ENCODE data around the gene HARBI1. TPM values are rescaled to one million over a fixed set of nuclear protein-coding genes. Genes with fewer than 3 reads are reported as not detected.

HARBI1 gene
- total and polyA plus RNA-seq, 2 donors: 2.0 to 3.3 TPM

DNA sequence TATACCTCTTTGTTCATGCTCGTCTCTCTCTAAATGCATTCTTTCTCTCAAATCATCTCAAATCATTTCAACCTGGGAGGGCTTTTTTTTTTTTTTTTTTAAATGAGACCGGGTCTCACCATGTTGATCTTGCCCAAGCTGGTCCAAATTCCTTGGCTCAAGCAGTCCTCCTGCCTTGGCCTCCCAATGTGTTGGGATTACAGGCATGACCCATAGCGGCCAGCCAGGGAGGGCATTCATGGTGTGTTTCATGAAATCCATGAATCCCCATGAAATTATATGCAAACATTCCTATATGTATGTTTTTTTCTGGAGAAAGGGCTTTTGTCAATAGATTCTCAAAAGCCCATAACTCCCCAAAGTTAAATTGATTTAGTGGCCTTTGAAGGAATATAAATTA, 26.5 kb upstream of the HARBI1 start:
- Histone ChIP-seq H3K4me3 (ENCODE audit: low read depth, low read length) (no peak overlapping the region), H3K36me3 (ENCODE audit: insufficient read depth) (no peaks in the 10 kb centered on the region), H3K4me1 (ENCODE audit: insufficient read depth) (no peaks in the 10 kb centered on the region), H3K27ac (ENCODE audit: low read depth) (no peak overlapping the region)
- DNase-seq (ENCODE audit: extremely low spot score): no peak
- 83% methylated on average over 3 of the region's 3 CpGs for WGBS

DNA sequence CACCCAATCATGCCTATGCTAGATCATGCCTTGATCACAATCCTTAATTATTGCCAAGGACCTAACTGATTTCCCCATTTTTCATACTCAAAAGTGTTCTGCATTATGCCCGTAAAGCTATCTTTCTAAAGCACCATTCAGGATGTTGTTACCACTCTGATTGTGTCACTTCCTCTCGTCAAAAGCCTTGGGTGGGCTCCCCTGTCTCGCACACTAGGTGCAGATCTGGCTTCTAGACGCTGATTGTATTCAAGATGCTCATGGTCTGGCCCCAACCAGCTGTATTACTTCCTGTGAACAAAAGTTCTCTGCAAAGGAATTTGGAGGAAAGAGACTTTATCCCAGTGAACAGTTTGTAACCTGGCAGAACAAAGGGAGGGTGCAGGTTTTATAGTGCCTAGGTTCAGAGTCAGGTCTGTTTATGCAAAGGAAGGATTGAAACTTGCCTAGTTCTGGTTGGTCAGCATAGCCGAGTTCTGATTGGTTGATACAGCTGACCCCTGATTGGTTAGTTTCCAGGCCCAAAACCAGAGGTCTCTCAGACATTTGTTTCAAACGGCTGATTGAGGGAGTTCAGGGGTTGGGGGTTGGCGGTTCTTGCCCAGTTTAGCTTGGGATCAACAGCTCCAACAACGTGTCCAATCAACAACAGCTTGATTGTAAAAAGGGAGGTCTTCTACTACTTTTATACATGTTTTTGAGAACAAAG, 25.8 kb upstream of the HARBI1 start:
- 92% methylated on average over 8 of the region's 8 CpGs for WGBS
- H3K36me3 ChIP-seq (ENCODE audit: insufficient read depth): no peaks in the 10 kb centered on the region
- H3K4me1 ChIP-seq (ENCODE audit: insufficient read depth): no peaks in the 10 kb centered on the region
- no peak overlapping the region for H3K4me3 ChIP-seq (ENCODE audit: low read depth, low read length)
- no peak for DNase-seq (ENCODE audit: extremely low spot score)
- no peak overlapping the region for H3K27ac ChIP-seq (ENCODE audit: low read depth)

DNA sequence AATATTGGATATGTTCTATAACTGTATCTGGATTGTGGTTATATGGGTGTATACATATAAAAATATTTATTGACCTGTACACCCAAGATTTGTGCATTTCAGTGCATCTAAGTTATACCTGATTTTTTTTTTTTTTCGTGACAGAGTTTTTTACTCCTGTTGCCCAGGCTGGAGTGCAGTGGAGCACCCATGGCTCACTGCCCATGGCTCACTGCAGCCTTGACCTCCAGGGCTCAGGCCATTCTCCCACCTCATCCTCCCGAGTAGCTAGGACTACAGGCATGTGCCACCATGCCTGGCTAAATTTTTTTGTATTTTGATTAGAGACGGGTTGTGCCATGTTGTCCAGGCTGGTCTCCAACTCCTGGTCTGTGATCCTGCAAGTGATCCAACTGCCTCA, 24.6 kb upstream of the HARBI1 start:
- Histone ChIP-seq H3K4me3 (ENCODE audit: low read depth, low read length) (no peak overlapping the region), H3K36me3 (ENCODE audit: insufficient read depth) (no peaks in the 10 kb centered on the region), H3K4me1 (ENCODE audit: insufficient read depth) (no peaks in the 10 kb centered on the region), H3K27ac (ENCODE audit: low read depth) (no peak overlapping the region)
- no peak for DNase-seq (ENCODE audit: extremely low spot score)
- WGBS: 93% methylated on average over 3 of the region's 3 CpGs

DNA sequence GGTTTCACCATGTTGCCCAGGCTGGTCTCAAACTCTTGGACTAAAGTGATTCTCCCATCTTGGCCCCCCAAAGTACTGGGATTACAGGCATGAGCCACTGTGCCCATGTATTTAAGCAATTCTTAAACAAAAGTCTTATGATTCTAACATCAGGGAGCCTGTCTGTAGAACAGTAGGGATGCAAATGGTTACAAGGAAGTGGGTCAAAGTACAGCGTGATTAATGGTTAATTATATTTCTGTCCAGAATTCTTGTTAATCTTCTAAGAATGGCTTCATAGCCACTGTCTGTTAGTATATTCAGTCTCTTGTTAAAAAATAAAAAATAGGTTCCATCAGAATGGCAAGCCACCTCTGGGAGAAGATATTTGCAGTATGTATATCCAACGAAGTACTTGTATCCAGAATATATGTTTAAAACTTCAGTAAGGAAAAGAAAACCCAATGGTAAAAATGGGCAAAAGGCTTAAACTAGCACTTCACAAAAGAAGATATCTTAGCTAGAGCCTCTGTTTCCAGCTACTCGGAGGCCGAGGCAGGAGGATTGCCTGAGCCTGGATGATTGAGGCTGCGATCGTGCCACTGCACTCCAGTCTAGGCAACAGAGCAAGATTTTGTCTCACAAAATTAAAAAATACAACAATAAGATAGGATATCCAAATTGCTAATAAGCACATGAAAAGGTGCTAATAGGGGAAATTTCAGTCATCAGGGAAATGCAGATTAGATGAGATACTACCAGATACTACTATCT, 23.2 kb upstream of the HARBI1 start:
- H3K36me3 ChIP-seq (ENCODE audit: insufficient read depth): no peaks in the 10 kb centered on the region
- no peaks in the 10 kb centered on the region for H3K4me1 ChIP-seq (ENCODE audit: insufficient read depth)
- H3K4me3 ChIP-seq (ENCODE audit: low read depth, low read length): no peak overlapping the region
- H3K27ac ChIP-seq (ENCODE audit: low read depth): no peak overlapping the region
- DNase-seq (ENCODE audit: extremely low spot score): no peak
- 97% methylated on average over 6 of the region's 6 CpGs for WGBS

DNA sequence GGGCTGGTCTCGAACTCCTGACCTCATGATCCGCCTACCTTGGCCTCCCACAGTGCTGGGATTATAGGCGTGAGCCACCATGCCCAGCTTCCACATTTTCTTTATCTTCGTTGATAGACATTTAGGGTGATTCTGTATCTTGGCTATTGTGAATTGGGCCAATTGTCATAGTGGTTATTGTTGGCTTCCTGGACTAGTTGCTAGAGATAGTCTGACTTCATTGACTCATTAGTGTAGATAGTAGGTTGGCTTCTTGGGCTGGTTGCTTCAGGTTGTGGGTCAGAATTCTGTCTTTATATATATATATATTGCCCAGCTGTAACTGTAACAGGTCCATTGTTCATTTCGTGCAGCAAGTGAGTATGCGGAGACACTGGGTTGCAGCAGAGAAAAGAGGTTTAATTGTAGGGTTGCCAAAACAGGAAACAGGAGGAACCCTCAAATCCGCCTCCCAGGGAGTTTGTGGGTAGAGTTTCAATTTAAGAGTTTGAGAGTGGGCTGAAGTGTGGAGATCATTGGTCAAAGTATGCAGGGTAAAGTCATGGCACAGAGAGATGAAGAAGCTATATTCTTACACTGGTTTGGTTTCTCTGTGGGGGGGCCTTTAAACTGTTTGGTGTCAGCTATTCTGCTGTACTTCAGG, 22.3 kb upstream of the HARBI1 start:
- no peak for DNase-seq (ENCODE audit: extremely low spot score)
- no peaks in the 10 kb centered on the region for H3K4me1 ChIP-seq (ENCODE audit: insufficient read depth)
- WGBS: 97% methylated on average over 7 of the region's 7 CpGs
- no peak overlapping the region for H3K4me3 ChIP-seq (ENCODE audit: low read depth, low read length)
- H3K27ac ChIP-seq (ENCODE audit: low read depth): no peak overlapping the region
- H3K36me3 ChIP-seq (ENCODE audit: insufficient read depth): no peaks in the 10 kb centered on the region

DNA sequence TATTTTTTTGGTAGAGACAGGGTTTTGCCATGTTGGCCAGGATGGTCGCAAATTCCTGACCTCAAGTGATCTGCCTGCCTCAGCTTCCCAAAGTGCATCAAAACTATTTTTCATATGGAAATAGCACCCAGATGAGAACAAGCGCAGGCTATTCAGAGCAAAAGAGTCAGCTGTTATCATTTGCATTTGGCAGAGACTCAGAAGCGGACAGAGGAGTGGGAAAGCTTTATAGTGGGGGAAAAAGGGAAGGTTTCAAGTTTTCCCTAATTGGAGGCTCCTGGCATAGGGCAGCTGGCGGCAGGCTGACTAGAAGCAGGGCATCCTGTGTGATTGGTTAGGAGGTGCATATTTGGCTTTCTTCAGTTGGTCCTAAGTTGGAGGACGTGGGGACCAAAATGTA, 20.5 kb upstream of the HARBI1 start:
- H3K4me1 ChIP-seq (ENCODE audit: insufficient read depth): no peaks in the 10 kb centered on the region
- WGBS: 94% methylated on average over 5 of the region's 5 CpGs
- H3K36me3 ChIP-seq (ENCODE audit: insufficient read depth): peaks cover 2% of the 10 kb centered on the region

DNA sequence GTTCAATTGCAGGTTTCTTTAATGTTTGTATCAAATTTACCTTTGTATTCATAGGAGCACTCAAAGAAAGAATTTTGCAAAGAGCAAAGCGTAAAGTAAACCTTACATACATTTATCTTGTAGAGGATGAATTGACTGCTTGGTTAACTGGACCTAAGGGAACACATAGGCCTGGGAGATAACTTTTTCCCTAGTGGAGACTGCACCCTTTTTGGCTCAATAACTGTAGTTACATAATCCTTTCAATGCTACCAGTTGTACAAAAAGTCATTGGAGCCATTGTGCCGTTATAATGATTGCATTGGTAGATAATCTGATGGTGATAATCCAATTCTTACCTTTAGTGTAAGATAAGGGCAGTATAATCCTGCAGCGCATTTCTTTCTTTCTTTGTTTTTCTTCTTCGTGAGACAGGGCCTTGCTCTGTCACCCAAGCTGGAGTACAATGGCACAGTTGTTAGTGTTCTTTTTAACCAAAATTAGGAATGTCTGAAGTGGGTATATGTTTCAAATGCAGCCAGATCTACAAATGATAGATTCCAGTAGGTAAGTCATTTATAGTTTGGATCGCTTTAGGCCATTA, 18.6 kb upstream of the HARBI1 start:
- no peak for DNase-seq (ENCODE audit: extremely low spot score)
- Histone ChIP-seq H3K27ac (ENCODE audit: low read depth) (no peak overlapping the region), H3K4me3 (ENCODE audit: low read depth, low read length) (no peak overlapping the region), H3K4me1 (ENCODE audit: insufficient read depth) (no peaks in the 10 kb centered on the region), H3K36me3 (ENCODE audit: insufficient read depth) (peaks cover 3% of the 10 kb centered on the region)
- WGBS: 90% methylated on average over 5 of the region's 5 CpGs

More for the DNA sequence above, 20.5 kb upstream of the HARBI1 start:
- H3K4me3 ChIP-seq (ENCODE audit: low read depth, low read length): no peak overlapping the region
- H3K27ac ChIP-seq (ENCODE audit: low read depth): no peak overlapping the region
- no peak for DNase-seq (ENCODE audit: extremely low spot score)

DNA sequence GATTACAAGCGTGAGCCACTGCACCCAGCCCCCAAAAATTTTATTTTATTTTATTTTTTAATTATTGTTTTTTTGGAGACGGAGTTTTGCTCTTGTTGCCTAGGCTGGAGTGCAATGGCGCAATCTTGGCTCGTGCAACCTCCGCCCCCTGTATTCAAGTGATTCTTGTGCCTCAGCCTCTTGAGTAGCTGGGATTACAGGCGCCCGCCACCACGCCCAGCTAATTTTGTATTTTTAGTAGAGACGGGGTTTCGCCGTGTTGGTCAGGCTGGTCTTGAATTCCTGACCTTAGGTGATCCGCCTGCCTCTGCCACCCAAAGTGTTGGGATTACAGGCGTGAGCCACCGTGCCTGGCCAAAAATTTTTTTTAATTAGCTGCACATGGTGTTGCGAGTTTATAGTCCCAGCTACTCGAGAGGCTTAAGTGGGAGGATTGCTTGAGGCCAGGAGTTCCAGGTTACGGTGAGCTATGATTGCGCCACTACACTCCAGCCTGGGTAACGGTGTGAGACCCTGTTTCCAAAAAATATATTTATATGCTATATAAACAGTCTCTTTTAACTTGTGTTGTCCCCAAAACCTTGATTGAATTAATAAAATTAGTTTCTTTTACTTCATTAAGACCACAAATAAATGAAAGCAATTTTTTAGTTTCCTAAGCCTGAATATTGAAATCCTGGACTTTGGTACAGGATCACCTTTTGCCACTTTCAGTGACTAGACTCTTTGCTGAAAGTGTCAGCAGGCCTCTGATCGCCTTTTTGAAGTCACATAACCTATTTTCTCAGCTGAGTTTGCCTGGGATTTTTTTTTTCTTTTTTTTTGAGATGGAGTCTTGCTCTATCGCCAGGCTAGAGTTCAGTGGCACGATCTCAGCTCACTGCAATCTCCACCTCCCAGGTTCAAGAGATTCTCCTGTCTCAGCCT, 16.5 kb upstream of the HARBI1 start:
- H3K4me1 ChIP-seq (ENCODE audit: insufficient read depth): no peaks in the 10 kb centered on the region
- H3K4me3 ChIP-seq (ENCODE audit: low read depth, low read length): no peak overlapping the region
- no peak overlapping the region for H3K27ac ChIP-seq (ENCODE audit: low read depth)
- 92% methylated on average over 22 of the region's 22 CpGs for WGBS
- H3K36me3 ChIP-seq (ENCODE audit: insufficient read depth): peaks cover 3% of the 10 kb centered on the region
- no peak for DNase-seq (ENCODE audit: extremely low spot score)

DNA sequence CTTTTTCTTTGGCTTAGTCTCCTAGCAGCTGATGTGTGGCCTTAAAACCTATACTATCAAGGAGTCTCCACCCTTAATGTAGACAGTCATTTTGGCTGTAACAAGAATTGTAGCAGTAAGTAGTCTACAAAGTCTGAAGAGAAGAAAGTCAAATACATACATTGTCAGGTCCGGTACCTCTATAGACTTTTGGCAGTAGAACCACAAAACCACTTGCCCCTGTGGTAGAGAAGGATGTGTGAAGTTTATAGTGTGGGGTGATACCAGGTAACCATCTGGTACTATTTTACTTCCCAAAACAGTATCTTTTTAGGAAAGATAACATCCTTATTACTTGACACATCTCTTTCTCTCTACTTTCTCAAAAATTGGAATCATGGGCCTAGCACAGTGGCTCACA, 15.5 kb upstream of the HARBI1 start:
- WGBS: 95% methylated on average over 1 of the region's 1 CpG
- H3K4me1 ChIP-seq (ENCODE audit: insufficient read depth): no peaks in the 10 kb centered on the region
- no peak for DNase-seq (ENCODE audit: extremely low spot score)
- no peak overlapping the region for H3K27ac ChIP-seq (ENCODE audit: low read depth)
- H3K4me3 ChIP-seq (ENCODE audit: low read depth, low read length): no peak overlapping the region
- H3K36me3 ChIP-seq (ENCODE audit: insufficient read depth): peaks cover 3% of the 10 kb centered on the region

DNA sequence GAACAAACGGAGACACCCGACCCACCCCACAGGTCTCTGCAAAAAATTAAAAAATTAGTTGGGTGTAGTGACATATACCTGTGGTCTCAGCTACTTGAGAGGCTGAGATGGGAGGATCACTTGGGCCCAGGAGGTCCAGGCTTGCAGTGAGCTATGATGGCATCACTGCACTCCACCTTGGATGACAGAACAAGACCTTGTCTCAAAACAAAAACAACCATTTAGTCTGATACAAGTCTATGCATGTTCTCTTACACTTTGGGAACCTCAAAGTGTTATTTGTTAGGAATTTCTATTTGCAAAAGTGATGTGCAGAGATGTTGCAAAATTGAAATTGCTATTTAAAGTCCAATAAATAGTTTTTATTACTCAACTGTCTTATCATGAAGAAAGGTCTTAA, 14.6 kb upstream of the HARBI1 start:
- Histone ChIP-seq H3K27ac (ENCODE audit: low read depth) (no peak overlapping the region), H3K4me1 (ENCODE audit: insufficient read depth) (no peaks in the 10 kb centered on the region), H3K4me3 (ENCODE audit: low read depth, low read length) (no peak overlapping the region), H3K36me3 (ENCODE audit: insufficient read depth) (peaks cover 3% of the 10 kb centered on the region)
- no peak for DNase-seq (ENCODE audit: extremely low spot score)
- WGBS: 97% methylated on average over 2 of the region's 2 CpGs

DNA sequence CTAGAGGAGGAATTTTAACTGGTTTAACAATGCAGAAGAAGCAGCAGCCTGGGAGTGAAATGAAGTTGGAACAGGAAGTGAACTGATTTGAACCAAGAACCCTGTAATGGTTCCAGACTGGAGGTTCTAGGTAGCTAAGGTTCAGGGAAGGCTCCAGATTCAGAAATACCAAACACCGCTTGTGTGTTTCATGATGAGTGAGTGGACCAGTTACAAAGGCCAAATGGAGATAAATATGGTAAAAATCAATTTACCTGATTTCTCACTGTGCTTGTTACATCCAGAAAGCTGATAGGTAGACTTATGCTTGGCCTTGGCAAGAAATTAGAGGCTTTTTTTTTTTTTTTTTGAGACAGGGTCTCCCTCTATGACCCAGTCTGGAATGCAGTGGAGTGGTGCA, 13.2 kb upstream of the HARBI1 start:
- no peak for DNase-seq (ENCODE audit: extremely low spot score)
- WGBS: 99% methylated on average over 1 of the region's 1 CpG
- no peak overlapping the region for H3K27ac ChIP-seq (ENCODE audit: low read depth)
- H3K4me1 ChIP-seq (ENCODE audit: insufficient read depth): no peaks in the 10 kb centered on the region
- H3K4me3 ChIP-seq (ENCODE audit: low read depth, low read length): no peak overlapping the region
- H3K36me3 ChIP-seq (ENCODE audit: insufficient read depth): peaks cover 3% of the 10 kb centered on the region

DNA sequence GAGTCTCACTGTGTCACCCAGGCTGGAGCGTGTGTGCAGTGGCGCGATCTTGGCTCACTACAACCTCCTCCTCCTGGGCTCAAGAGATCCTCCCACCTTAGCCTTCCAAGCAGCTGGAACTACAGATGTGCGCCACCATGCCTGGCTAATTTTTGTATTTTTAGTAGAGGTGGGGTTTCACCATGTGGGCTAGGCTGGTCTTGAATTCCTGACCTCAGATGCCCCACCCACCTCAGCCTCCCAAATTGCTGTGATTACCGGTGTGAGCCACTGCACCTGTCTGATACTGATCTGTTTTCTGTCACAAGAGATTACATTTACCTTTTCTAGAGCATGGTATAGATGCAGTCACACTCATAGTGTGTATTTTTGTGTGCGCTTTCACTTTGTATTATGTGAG, 11.9 kb upstream of the HARBI1 start:
- Histone ChIP-seq H3K27ac (ENCODE audit: low read depth) (no peak overlapping the region), H3K4me3 (ENCODE audit: low read depth, low read length) (no peak overlapping the region), H3K4me1 (ENCODE audit: insufficient read depth) (no peaks in the 10 kb centered on the region), H3K36me3 (ENCODE audit: insufficient read depth) (peaks cover 3% of the 10 kb centered on the region)
- WGBS: 87% methylated on average over 6 of the region's 6 CpGs
- DNase-seq (ENCODE audit: extremely low spot score): no peak

DNA sequence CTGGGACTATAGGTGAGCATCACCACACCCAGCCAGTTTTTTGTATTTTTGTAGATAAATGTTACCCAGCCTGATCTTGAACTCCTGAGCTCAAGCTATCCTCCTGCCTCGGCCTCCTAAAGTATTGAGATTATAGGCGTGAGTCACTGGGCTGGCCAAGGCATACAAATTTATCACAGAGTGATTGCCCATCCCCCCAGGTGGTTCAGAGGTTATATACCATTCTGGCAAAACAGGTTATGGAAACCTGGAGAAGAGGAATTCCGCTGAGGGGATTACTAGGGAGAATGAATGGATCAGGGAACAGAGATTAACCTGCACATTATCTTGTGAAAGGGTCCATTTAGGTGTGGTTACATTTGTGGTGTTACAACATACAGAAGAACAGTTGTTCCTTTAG, 8.4 kb upstream of the HARBI1 start:
- no peak for DNase-seq (ENCODE audit: extremely low spot score)
- whole genome bisulfite sequencing: 94% methylated on average over 3 of the region's 3 CpGs
- Histone ChIP-seq H3K36me3 (ENCODE audit: insufficient read depth) (no peaks in the 10 kb centered on the region), H3K27ac (ENCODE audit: low read depth) (no peak overlapping the region), H3K4me3 (ENCODE audit: low read depth, low read length) (no peak overlapping the region), H3K4me1 (ENCODE audit: insufficient read depth) (no peaks in the 10 kb centered on the region)
